Measurements from ENCODE around the gene FCRL5.

- no peak for TF ChIP-seq CTCF (IDR thresholded peaks at IDR 0.05)
- no peak for TF ChIP-seq POLR2A (IDR thresholded peaks at IDR 0.05)
Observed at GRCh38 chr1:157482174-157482573, 70.1 kb downstream of the FCRL5 start.
